SK-N-MC (cell line): ENCODE results near the gene CCL1.

ENCODE experiments used
- EZH2 ChIP-seq: fragments of 200-600 bp; sonication (generic); IDR thresholded peaks from one replicate; pipeline ENCODE4 v1.6.1; 2017; ENCODE audit warnings: antibody characterized with exemption
- POLR2AphosphoS5 ChIP-seq: IDR thresholded peaks from 2 replicates; pipeline ENCODE4 v1.6.1; 2012; ENCODE audit warnings: mild to moderate bottlenecking, low read depth, low read length, borderline replicate concordance

GRCh38 chr17:34358631-34359030 is 4.4 kb downstream of the CCL1 start:
- TF ChIP-seq EZH2 (no peak), POLR2AphosphoS5 (no peak)
